Activated CD4-positive, alpha-beta T cell treated with anti-CD3 and anti-CD28 coated beads, Interleukin-2, Interleukin-4, amounts not matched to agents 100 ng/mL and 50 ng/mL, durations not matched to agents 16 hours and 8 hours (primary cell): ENCODE data around the gene GOLGA6C.
"Not testable (repeated sequence)": the region's sequence is repeated elsewhere in the genome, so short reads cannot be mapped to it uniquely, and the experiment has no call there.

Experiments used
- DNase-seq: peaks from one replicate; pipeline ENCODE4 v3.0.0-alpha.2; 2020; ENCODE audit warnings: low spot score

Gene GOLGA6C

DNA sequence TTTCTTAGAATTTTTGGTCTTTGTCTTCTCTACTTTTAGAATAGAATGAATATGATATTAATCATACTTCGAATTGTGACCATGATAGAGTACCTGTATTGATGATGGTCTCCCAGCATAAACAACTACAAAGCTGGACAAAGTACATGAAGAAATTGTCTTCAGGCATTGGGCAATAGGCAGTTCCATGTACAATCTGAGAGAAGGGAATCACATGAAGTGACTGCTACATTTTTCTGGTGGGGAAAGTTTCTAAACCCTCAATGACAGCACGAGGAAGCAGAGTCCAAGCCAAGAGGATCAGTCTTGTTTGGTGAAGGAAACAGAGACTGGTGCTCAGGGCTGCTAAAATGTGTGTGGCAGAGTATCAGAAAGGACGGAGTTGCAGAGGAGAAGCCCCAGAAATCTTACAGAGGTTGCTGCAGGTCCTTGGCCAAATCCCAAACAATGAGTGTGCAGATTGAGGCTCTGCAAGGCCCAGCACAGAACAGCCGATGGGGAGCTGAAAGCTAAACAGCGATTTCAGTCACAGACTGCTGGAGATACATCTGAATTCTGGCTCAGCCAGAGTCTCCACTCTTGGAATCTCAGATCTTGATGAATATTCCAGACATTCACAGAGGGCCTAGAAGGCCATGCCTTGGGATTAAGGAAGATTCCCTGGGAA is 61.2 kb downstream of the GOLGA6C start:
- not testable (repeated sequence) for DNase-seq
